CD14-positive monocyte (primary cell): Measurements from ENCODE around the gene MS4A4A. TPM values are rescaled to one million over a fixed set of nuclear protein-coding genes. Genes with fewer than 3 reads are reported as not detected.
A peak's percentile ranks its signal among the peaks of the same experiment; 100 is the strongest.

Experiments
- DNase-seq, 3 donors: peaks; one replicate each; pipeline ENCODE4 v3.0.0-alpha.2; 2011 to 2022
- H2AFZ ChIP-seq: 2 replicates; pipeline ENCODE4 v1.6.0; 2012; ENCODE audit warnings: mild to moderate bottlenecking, low read depth, low read length, inconsistent platforms; ENCODE audit not compliant: insufficient read depth, poor library complexity, severe bottlenecking
- H3K27ac ChIP-seq, 2 donors: 1 replicate in 1 of 2; 2 replicates in 1 of 2; pipeline ENCODE4 v1.5.1; 2012 to 2013; ENCODE audit warnings: low read length in 2 of 2, control low read depth in 1 of 2, inconsistent platforms in 1 of 2, low read depth in 1 of 2, mild to moderate bottlenecking in 1 of 2
- H3K27me3 ChIP-seq, 2 donors: one replicate each; pipeline versions ENCODE4 v1.6.0 to v1.6.1; 2011 to 2013; ENCODE audit warnings: low read length in 2 of 2; ENCODE audit not compliant: control insufficient read depth in 2 of 2, insufficient read depth in 2 of 2
- H3K36me3 ChIP-seq, 2 donors: replicated peaks in 1 of 2; 1 replicate in 1 of 2; 2 replicates in 1 of 2; pipeline versions ENCODE4 v1.5.1 to v1.6.1; 2012 to 2013; ENCODE audit warnings: low read length in 2 of 2, control low read depth in 1 of 2, inconsistent platforms in 1 of 2, mild to moderate bottlenecking in 1 of 2; ENCODE audit not compliant: insufficient read depth in 2 of 2, control insufficient read depth in 1 of 2
- H3K4me1 ChIP-seq, 2 donors: 1 replicate in 1 of 2; 2 replicates in 1 of 2; pipeline versions ENCODE4 v1.5.1 to v1.6.1; 2012 to 2013; ENCODE audit warnings: low read length in 2 of 2, control low read depth in 1 of 2, inconsistent platforms in 1 of 2, mild to moderate bottlenecking in 1 of 2, moderate library complexity in 1 of 2; ENCODE audit not compliant: insufficient read depth in 2 of 2, control insufficient read depth in 1 of 2
- H3K4me2 ChIP-seq: replicated peaks from 2 replicates; pipeline ENCODE3; 2012; ENCODE audit warnings: low read length, moderate library complexity, mild to moderate bottlenecking; ENCODE audit not compliant: poor library complexity, severe bottlenecking; ENCODE audit errors: extremely low read depth
- H3K4me3 ChIP-seq, 3 experiments: fragments of 200-600 bp in 1 of 3; sonication (generic) in 1 of 3; replicated peaks in 1 of 3; 1 replicate in 2 of 3; 2 replicates in 1 of 3; pipeline ENCODE4 v1.5.1; 2011 to 2013; ENCODE audit warnings: low read length in 3 of 3, mild to moderate bottlenecking in 3 of 3, control low read depth in 2 of 3, low read depth in 2 of 3, inconsistent platforms in 1 of 3, moderate library complexity in 1 of 3
- H3K79me2 ChIP-seq: 2 replicates; pipeline ENCODE4 v1.6.0; 2012; ENCODE audit warnings: mild to moderate bottlenecking, control low read depth, inconsistent platforms, low read length, moderate library complexity; ENCODE audit not compliant: insufficient read depth
- H3K9ac ChIP-seq: 2 replicates; pipeline ENCODE4 v1.6.0; 2017; ENCODE audit warnings: low read length, mild to moderate bottlenecking; ENCODE audit not compliant: insufficient read depth, poor library complexity, severe bottlenecking
- H3K9me3 ChIP-seq, 2 donors: replicated peaks in 1 of 2; 1 replicate in 1 of 2; 2 replicates in 1 of 2; pipeline versions ENCODE4 v1.5.1 to v1.6.1; 2012 to 2013; ENCODE audit warnings: low read length in 2 of 2, control low read depth in 1 of 2; ENCODE audit not compliant: control insufficient read depth in 1 of 2, insufficient read depth in 1 of 2
- H4K20me1 ChIP-seq: 2 replicates; pipeline ENCODE4 v1.6.0; 2012; ENCODE audit warnings: mild to moderate bottlenecking, low read length, control low read depth, moderate library complexity; ENCODE audit not compliant: insufficient read depth
- H3K27ac Mint-ChIP-seq, 7 donors: one replicate each; pipeline ENCODE4 v1.8.0; 2020; ENCODE audit warnings: mild to moderate bottlenecking in 7 of 7, mixed read lengths in 7 of 7, moderate library complexity in 6 of 7, inconsistent platforms in 2 of 7
- H3K27me3 Mint-ChIP-seq, 3 donors: one replicate each; pipeline ENCODE4 v1.8.0; 2021 to 2022; ENCODE audit warnings: low read depth in 3 of 3, mild to moderate bottlenecking in 3 of 3, mixed read lengths in 3 of 3, moderate library complexity in 3 of 3, inconsistent platforms in 1 of 3
- H3K36me3 Mint-ChIP-seq, 2 donors: one replicate each; pipeline ENCODE4 v1.8.0; 2020; ENCODE audit warnings: mixed read lengths in 2 of 2, inconsistent platforms in 1 of 2, mild to moderate bottlenecking in 1 of 2
- H3K4me1 Mint-ChIP-seq: one replicate; pipeline ENCODE4 v1.8.0; 2020; ENCODE audit warnings: mild to moderate bottlenecking, mixed read lengths
- H3K4me3 Mint-ChIP-seq, 2 donors: one replicate each; pipeline ENCODE4 v1.8.0; 2020; ENCODE audit warnings: mild to moderate bottlenecking in 2 of 2, mixed read lengths in 2 of 2, moderate library complexity in 1 of 2
- H3K9me3 Mint-ChIP-seq, 7 donors: one replicate each; pipeline ENCODE4 v1.8.0; 2020 to 2022; ENCODE audit warnings: mixed read lengths in 7 of 7, mild to moderate bottlenecking in 6 of 7, moderate library complexity in 6 of 7, inconsistent platforms in 2 of 7
- WGBS: methylation state at CpG from one replicate; pipeline ENCODE4 v1.1.5; 2013; ENCODE audit warnings: missing lambda C conversion rate; ENCODE audit not compliant: insufficient coverage; 5-methylcytosine and 5-hydroxymethylcytosine counted together
- intact Hi-C, 2 donors: fragments of 100-400 bp; cut with micrococcal nuclease; formaldehyde crosslinking; loops; one replicate each; pipeline versions ENCODE4 v1.15.0 to v1.15.1; 2023
- polyA plus RNA-seq, 3 donors: library from polyadenylated mRNA; depleted of rRNA in 1 of 3; unstranded in 2 of 3; stranded (reverse) in 1 of 3; fragments of 300-500 nt in 2 of 3; fragments of >200 nt in 1 of 3; fragmentation: Illumina TruSeq in 2 of 3; gene quantifications; 1 replicate in 2 of 3; 2 replicates in 1 of 3; pipeline ENCODE4 v1.2.3, GENCODE V29; 2012 to 2021
- TF ChIP-seq, protein P1 (sequence below): fragments of 200-600 bp; IDR thresholded peaks from one replicate; pipeline ENCODE4 v1.8.0; 2022; ENCODE audit warnings: antibody characterized with exemption, mild to moderate bottlenecking

The MS4A4A gene
- polyA plus RNA-seq, 3 donors: 19.2 to 41.8 (median 27.4) TPM

DNA sequence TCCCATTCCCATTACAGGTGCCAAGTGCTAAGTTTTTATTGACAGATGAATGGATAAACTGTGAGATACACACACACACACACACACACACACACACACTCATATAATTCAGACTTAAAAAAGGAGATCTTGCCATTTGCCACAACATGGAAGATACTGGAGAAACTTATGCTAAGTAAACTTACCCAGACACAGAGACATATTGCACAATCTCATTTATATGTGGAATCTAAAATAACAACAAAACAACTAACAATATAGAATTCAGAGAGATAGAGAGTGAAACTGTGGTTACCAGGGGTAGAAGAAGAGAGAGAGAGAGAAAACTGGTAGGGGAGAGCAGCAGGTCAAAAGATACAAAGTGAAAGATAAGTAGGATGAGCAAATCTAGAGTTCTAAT is 48.0 kb downstream of the MS4A4A start:
- Histone ChIP-seq H4K20me1 (no peaks in the 10 kb centered on the region), H3K4me3 (no peak overlapping the region), H3K79me2 (no peaks in the 10 kb centered on the region), H3K9me3 (peaks cover 8 to 9% of the 10 kb centered on the region in 2 donors), H3K27ac (no peak overlapping the region), H3K9ac (no peak overlapping the region), H3K4me1 (peaks cover 12 to 15% of the 10 kb centered on the region in 2 donors), H3K36me3 (no peaks in the 10 kb centered on the region), H3K27me3 (no peaks in the 10 kb centered on the region), H3K4me2 (no peak overlapping the region), H2AFZ (no peak overlapping the region)
- TF ChIP-seq, protein P1, sequence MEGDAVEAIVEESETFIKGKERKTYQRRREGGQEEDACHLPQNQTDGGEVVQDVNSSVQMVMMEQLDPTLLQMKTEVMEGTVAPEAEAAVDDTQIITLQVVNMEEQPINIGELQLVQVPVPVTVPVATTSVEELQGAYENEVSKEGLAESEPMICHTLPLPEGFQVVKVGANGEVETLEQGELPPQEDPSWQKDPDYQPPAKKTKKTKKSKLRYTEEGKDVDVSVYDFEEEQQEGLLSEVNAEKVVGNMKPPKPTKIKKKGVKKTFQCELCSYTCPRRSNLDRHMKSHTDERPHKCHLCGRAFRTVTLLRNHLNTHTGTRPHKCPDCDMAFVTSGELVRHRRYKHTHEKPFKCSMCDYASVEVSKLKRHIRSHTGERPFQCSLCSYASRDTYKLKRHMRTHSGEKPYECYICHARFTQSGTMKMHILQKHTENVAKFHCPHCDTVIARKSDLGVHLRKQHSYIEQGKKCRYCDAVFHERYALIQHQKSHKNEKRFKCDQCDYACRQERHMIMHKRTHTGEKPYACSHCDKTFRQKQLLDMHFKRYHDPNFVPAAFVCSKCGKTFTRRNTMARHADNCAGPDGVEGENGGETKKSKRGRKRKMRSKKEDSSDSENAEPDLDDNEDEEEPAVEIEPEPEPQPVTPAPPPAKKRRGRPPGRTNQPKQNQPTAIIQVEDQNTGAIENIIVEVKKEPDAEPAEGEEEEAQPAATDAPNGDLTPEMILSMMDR: no peak
- Mint-ChIP-seq H3K4me1 (peaks cover 12% of the 10 kb centered on the region), H3K27me3 (peaks cover 0 to 3% (median 0%) of the 10 kb centered on the region in 3 donors), H3K4me3 (no peak overlapping the region), H3K36me3 (no peaks in the 10 kb centered on the region), H3K27ac (no peak overlapping the region), H3K9me3 (peaks cover 7 to 33% (median 16%) of the 10 kb centered on the region in 7 donors)
- intact Hi-C loops: no loop called here
- no peak for DNase-seq

GRCh38 chr11:60332846-60333245 is 52.4 kb downstream of the MS4A4A start:
- Histone ChIP-seq H2AFZ (no peak overlapping the region), H3K79me2 (no peaks in the 10 kb centered on the region), H4K20me1 (no peaks in the 10 kb centered on the region), H3K4me3 (peak overlapping the region in 1 of 3 experiments; percentile 17), H3K9ac (no peak overlapping the region), H3K27me3 (no peaks in the 10 kb centered on the region), H3K36me3 (no peaks in the 10 kb centered on the region), H3K9me3 (no peaks in the 10 kb centered on the region), H3K4me1 (peaks cover 34 to 40% of the 10 kb centered on the region in 2 donors), H3K4me2 (peak overlapping the region; percentile 32), H3K27ac (peak overlapping the region in 1 of 2 donors; percentile 7)
- no CpG with 5 or more reads among the region's 3 CpGs for WGBS
- H3K4me3 Mint-ChIP-seq: peak overlapping the region in 1 of 2 donors; percentile 6
- peaks cover 0 to 15% (median 6%) of the 10 kb centered on the region in 7 donors for H3K9me3 Mint-ChIP-seq
- intact Hi-C loops: loop anchor here in 1 of 2 donors (5.0 kb wide), 1 partner anchor 66 kb away; no protein-coding TSS in a partner anchor
- H3K27me3 Mint-ChIP-seq: peaks cover 0 to 3% (median 0%) of the 10 kb centered on the region in 3 donors
- peaks cover 33% of the 10 kb centered on the region for H3K4me1 Mint-ChIP-seq
- DNase-seq: peak in 2 of 3 donors; percentile 20 to 44
- H3K27ac Mint-ChIP-seq: peak overlapping the region; percentile 6 to 76 (median 57)
- TF ChIP-seq, protein P1: no peak
- H3K36me3 Mint-ChIP-seq: no peaks in the 10 kb centered on the region
